ENCODE results near the gene EYA2. TPM values are rescaled to one million over a fixed set of nuclear protein-coding genes. Genes with fewer than 3 reads are reported as not detected.

The EYA2 gene
- total RNA-seq, 4 donors from 2014 or later = 2.0 to 11.0 (median 5.6) TPM

DNA sequence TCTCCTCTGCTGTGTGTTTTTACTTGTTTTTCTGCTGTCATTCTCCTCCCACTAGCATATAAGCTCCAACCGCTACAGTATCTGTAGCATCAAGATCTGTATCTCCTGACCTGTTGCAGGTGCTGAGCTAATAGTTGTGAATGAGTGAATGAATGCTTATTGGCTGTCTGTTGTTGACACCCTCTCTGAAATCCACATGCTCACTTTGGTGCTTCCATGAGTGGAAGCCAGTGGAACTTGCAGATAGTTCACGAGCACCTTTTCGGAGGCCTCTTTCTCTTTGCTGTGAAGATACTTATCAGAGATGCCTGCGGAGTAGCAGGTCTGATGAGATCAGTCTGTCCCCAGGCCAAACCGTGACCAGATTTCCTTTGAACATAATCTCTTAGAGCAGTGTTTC, 117.3 kb downstream of the EYA2 start:
- Histone ChIP-seq H3K4me3 (no peak overlapping the region), H3K9me3 (no peaks in the 10 kb centered on the region), H3K4me1 (no peaks in the 10 kb centered on the region), H3K36me3 (no peaks in the 10 kb centered on the region), H3K27ac (no peak overlapping the region), H3K27me3 (no peaks in the 10 kb centered on the region)
- intact Hi-C loops (cut with DNase I; ENCODE audit: low total_unique reads) = no loop called here
- no peak for TF ChIP-seq POLR2A (IDR thresholded peaks at IDR 0.05)
- TF ChIP-seq, protein P1, sequence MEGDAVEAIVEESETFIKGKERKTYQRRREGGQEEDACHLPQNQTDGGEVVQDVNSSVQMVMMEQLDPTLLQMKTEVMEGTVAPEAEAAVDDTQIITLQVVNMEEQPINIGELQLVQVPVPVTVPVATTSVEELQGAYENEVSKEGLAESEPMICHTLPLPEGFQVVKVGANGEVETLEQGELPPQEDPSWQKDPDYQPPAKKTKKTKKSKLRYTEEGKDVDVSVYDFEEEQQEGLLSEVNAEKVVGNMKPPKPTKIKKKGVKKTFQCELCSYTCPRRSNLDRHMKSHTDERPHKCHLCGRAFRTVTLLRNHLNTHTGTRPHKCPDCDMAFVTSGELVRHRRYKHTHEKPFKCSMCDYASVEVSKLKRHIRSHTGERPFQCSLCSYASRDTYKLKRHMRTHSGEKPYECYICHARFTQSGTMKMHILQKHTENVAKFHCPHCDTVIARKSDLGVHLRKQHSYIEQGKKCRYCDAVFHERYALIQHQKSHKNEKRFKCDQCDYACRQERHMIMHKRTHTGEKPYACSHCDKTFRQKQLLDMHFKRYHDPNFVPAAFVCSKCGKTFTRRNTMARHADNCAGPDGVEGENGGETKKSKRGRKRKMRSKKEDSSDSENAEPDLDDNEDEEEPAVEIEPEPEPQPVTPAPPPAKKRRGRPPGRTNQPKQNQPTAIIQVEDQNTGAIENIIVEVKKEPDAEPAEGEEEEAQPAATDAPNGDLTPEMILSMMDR (IDR thresholded peaks at IDR 0.05) = no peak
- DNase-seq = no peak

DNA sequence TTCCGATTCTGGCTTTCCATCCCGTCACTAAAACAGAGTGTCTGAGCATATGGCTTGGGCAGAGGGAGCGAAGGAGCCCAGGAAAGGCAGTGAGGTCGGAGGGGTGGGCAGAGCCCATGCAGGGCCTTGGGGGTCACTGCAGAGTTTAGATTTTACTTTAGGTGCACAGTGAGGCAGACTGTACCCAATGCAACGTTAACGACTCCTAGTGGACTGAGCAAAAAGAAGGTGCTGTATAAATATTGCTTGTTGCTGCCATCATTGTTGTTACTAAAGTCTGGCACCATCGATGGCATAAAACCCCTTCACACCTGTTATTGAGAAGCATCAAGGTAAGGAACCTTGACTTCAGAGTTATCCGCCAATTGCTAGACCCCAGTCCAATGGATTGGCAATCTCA, 119.0 kb downstream of the EYA2 start:
- no peaks in the 10 kb centered on the region for H3K9me3 ChIP-seq
- H3K4me1 ChIP-seq = peaks cover 0 to 2% of the 10 kb centered on the region in 2 donors
- no peaks in the 10 kb centered on the region for H3K36me3 ChIP-seq
- no peak overlapping the region for H3K27ac ChIP-seq
- TF ChIP-seq, protein P1 (IDR thresholded peaks at IDR 0.05) = no peak
- no peak for TF ChIP-seq POLR2A (IDR thresholded peaks at IDR 0.05)
- no peaks in the 10 kb centered on the region for H3K27me3 ChIP-seq
- no peak overlapping the region for H3K4me3 ChIP-seq
- no peak for DNase-seq
- intact Hi-C loops (cut with DNase I; ENCODE audit: low total_unique reads) = no loop called here

DNA sequence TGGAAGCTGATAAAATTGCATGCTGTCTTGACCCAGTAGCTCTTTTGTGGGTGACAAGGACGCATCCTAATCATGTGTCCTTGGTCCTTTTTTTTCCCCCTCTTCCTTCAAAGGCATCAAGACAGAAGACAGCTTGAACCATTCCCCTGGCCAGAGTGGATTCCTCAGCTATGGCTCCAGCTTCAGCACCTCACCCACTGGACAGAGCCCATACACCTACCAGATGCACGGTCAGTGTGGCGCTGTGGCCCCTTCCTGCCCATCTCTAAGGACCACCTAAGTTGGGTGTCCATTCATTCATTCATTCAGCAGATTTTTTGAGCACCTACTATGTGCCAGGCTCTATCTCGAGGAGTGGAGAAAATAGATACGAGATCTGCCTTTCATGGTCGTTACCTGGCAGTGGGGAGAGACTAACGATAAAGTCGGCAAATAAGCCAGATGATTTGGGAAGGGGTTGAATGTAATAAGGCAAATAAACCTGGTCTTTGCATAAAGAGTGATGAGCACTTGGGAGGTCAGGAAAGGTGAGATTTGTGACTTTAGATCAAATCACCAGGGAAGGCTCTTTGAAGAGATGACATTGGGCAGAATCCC, 121.5 kb downstream of the EYA2 start:
- Histone ChIP-seq H3K4me1 (peaks cover 0 to 5% of the 10 kb centered on the region in 2 donors), H3K4me3 (no peak overlapping the region), H3K27ac (no peak overlapping the region), H3K36me3 (no peaks in the 10 kb centered on the region), H3K27me3 (no peaks in the 10 kb centered on the region), H3K9me3 (no peaks in the 10 kb centered on the region)
- TF ChIP-seq, protein P1 (IDR thresholded peaks at IDR 0.05) = no peak
- TF ChIP-seq POLR2A (IDR thresholded peaks at IDR 0.05) = no peak
- intact Hi-C loops (cut with DNase I; ENCODE audit: low total_unique reads) = no loop called here
- no peak for DNase-seq

DNA sequence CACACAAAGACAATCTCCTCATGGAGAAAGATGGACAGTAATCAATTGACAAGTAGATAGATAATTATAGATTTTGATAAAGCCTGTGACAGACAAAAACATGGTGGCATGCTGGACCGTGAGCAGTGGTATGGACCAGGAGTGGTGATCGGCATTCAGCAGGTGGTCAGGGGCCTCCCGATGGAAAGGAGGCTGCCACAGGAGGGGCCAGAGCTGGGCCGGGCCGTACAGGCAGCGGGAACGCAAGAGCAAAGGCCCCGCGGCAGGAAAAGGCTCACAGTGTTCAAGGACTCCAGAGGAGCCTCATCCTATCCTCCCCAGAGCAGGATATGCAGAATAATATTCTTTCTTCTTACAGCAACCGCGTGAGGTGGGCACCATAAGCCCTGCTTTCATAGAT, 123.7 kb downstream of the EYA2 start:
- Histone ChIP-seq H3K4me1 (peaks cover 0 to 5% of the 10 kb centered on the region in 2 donors), H3K27me3 (no peaks in the 10 kb centered on the region), H3K27ac (no peak overlapping the region), H3K9me3 (no peaks in the 10 kb centered on the region), H3K36me3 (no peaks in the 10 kb centered on the region), H3K4me3 (no peak overlapping the region)
- TF ChIP-seq POLR2A (IDR thresholded peaks at IDR 0.05) = no peak
- TF ChIP-seq, protein P1 (IDR thresholded peaks at IDR 0.05) = no peak
- DNase-seq = no peak
- intact Hi-C loops (cut with DNase I; ENCODE audit: low total_unique reads) = no loop called here

DNA sequence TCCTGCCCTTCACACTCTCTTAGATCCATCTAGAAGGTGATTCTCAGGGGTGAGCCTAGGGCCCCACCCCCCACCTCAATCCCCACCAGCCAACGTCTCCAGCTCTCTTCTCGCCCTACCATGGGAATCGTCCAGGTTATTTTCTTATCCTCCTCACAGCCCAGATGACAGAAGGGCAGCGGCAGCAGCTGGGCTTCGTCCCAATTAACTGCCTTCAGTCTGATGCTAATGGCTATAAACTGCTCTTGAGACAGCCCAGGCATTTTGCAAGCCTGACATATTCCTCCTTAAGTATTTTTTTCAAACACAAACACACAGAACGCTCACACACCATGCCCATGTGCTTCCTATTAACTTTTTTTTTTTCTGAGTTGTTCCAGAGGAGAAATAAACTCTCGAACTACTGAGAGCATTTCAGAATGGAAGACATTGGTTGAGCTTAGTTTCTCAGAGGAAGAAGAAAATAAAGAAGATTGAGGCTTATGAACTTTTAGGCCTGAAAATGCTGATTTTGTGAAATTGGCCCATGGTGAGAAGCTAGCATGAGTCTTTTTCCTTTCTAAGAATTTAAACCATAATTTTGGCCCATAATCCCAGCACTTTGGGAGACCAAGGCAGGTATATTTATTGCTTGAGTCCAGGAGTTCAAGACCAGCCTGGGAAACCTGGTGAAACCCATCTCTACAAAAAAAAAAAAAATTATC, 124.6 kb downstream of the EYA2 start:
- no peaks in the 10 kb centered on the region for H3K9me3 ChIP-seq
- H3K27ac ChIP-seq = peak overlapping the region in 1 of 2 donors; percentile 48
- intact Hi-C loops (cut with DNase I; ENCODE audit: low total_unique reads) = no loop called here
- H3K4me1 ChIP-seq = peaks cover 0 to 5% of the 10 kb centered on the region in 2 donors
- H3K4me3 ChIP-seq = no peak overlapping the region
- DNase-seq = peak; percentile 64 to 74
- no peaks in the 10 kb centered on the region for H3K36me3 ChIP-seq
- no peaks in the 10 kb centered on the region for H3K27me3 ChIP-seq
- TF ChIP-seq POLR2A (IDR thresholded peaks at IDR 0.05) = no peak
- TF ChIP-seq, protein P1 (IDR thresholded peaks at IDR 0.05) = no peak
